Mesodermal cell (in vitro differentiated cells): ENCODE data around the gene MED27.

Experiments
- H3K27ac ChIP-seq: 2 replicates; pipeline ENCODE4 v1.7.0; 2013; ENCODE audit warnings: mild to moderate bottlenecking, low read depth, low read length, moderate library complexity; ENCODE audit not compliant: severe bottlenecking
- H3K36me3 ChIP-seq: 2 replicates; pipeline ENCODE4 v1.7.1; 2013; ENCODE audit warnings: mild to moderate bottlenecking, low read length, moderate library complexity; ENCODE audit not compliant: control insufficient read depth, insufficient read depth
- H3K4me1 ChIP-seq: one replicate; pipeline ENCODE4 v1.7.1; 2013; ENCODE audit warnings: mild to moderate bottlenecking, low read length; ENCODE audit not compliant: insufficient read depth, control insufficient read depth, poor library complexity, severe bottlenecking
- H3K4me3 ChIP-seq: 2 replicates; pipeline ENCODE4 v1.7.0; 2013; ENCODE audit warnings: low read length, control low read depth, mild to moderate bottlenecking; ENCODE audit not compliant: insufficient read depth, poor library complexity, severe bottlenecking; ENCODE audit errors: extremely low read depth
- H3K9me3 ChIP-seq: 2 replicates; pipeline ENCODE4 v1.7.1; 2013; ENCODE audit warnings: mild to moderate bottlenecking, low read length, moderate library complexity; ENCODE audit not compliant: control insufficient read depth
- WGBS, 2 experiments: methylation state at CpG; one replicate each; pipeline ENCODE4 v1.1.5; 2013; ENCODE audit warnings: missing lambda C conversion rate in 2 of 2; ENCODE audit not compliant: insufficient coverage in 2 of 2; 5-methylcytosine and 5-hydroxymethylcytosine counted together

MED27 gene

GRCh38 chr9:131946180-131946579, 133.5 kb downstream of the MED27 start:
- no peak overlapping the region for H3K4me3 ChIP-seq

GRCh38 chr9:131943351-131943841, 136.3 kb downstream of the MED27 start:
- no peaks in the 10 kb centered on the region for H3K9me3 ChIP-seq
- H3K4me3 ChIP-seq, result no peak overlapping the region
- WGBS, 2 experiments, result 89 to 94% methylated on average over 4 to 10 of the region's 12 CpGs

More at GRCh38 chr9:131946180-131946579, 133.5 kb downstream of the MED27 start:
- H3K27ac ChIP-seq, result no peak overlapping the region
- H3K9me3 ChIP-seq, result no peaks in the 10 kb centered on the region
- no peaks in the 10 kb centered on the region for H3K4me1 ChIP-seq
- 89 to 95% methylated on average over 2 of the region's 2 CpGs for WGBS, 2 experiments
- H3K36me3 ChIP-seq, result no peaks in the 10 kb centered on the region

GRCh38 chr9:131942146-131942720, 137.4 kb downstream of the MED27 start:
- Histone ChIP-seq H3K9me3 (no peaks in the 10 kb centered on the region), H3K4me3 (no peak overlapping the region), H3K4me1 (no peaks in the 10 kb centered on the region), H3K36me3 (peaks cover 18% of the 10 kb centered on the region), H3K27ac (no peak overlapping the region)
- 100% methylated on average over 1 of the region's 5 CpGs; no CpG with 5 or more reads in 1 of the 2 experiments for WGBS, 2 experiments

More at GRCh38 chr9:131943351-131943841, 136.3 kb downstream of the MED27 start:
- H3K27ac ChIP-seq, result no peak overlapping the region
- H3K36me3 ChIP-seq, result peaks cover 9% of the 10 kb centered on the region
- no peaks in the 10 kb centered on the region for H3K4me1 ChIP-seq

- Histone ChIP-seq H3K36me3 (peaks cover 27% of the 10 kb centered on the region), H3K9me3 (peaks cover 3% of the 10 kb centered on the region), H3K4me1 (no peaks in the 10 kb centered on the region), H3K27ac (no peak overlapping the region), H3K4me3 (no peak overlapping the region)
- 80 to 89% methylated on average over 1 to 2 of the region's 2 CpGs for whole genome bisulfite sequencing, 2 experiments
Observed at GRCh38 chr9:131937451-131937850, 142.2 kb downstream of the MED27 start.

- Histone ChIP-seq H3K4me1 (no peaks in the 10 kb centered on the region), H3K27ac (no peak overlapping the region), H3K9me3 (peaks cover 3% of the 10 kb centered on the region), H3K4me3 (no peak overlapping the region), H3K36me3 (peaks cover 27% of the 10 kb centered on the region)
- WGBS, 2 experiments, result 100% methylated on average over 1 of the region's 3 CpGs
Observed at GRCh38 chr9:131936929-131937328, 142.7 kb downstream of the MED27 start.

GRCh38 chr9:131934673-131935072, 145.0 kb downstream of the MED27 start:
- peaks cover 27% of the 10 kb centered on the region for H3K36me3 ChIP-seq
- no peaks in the 10 kb centered on the region for H3K4me1 ChIP-seq
- 80 to 93% methylated on average over 1 to 2 of the region's 3 CpGs for WGBS, 2 experiments
- H3K27ac ChIP-seq, result no peak overlapping the region
- peaks cover 3% of the 10 kb centered on the region for H3K9me3 ChIP-seq
- no peak overlapping the region for H3K4me3 ChIP-seq

GRCh38 chr9:131927091-131927490, 152.6 kb downstream of the MED27 start:
- no peaks in the 10 kb centered on the region for H3K36me3 ChIP-seq
- no peak overlapping the region for H3K4me3 ChIP-seq
- no peaks in the 10 kb centered on the region for H3K4me1 ChIP-seq
- no peaks in the 10 kb centered on the region for H3K9me3 ChIP-seq
- WGBS, 2 experiments, result 88% methylated on average over 1 of the region's 3 CpGs; no CpG with 5 or more reads in 1 of the 2 experiments
- H3K27ac ChIP-seq, result no peak overlapping the region

- Histone ChIP-seq H3K27ac (no peak overlapping the region), H3K4me3 (no peak overlapping the region), H3K4me1 (no peaks in the 10 kb centered on the region), H3K36me3 (no peaks in the 10 kb centered on the region), H3K9me3 (no peaks in the 10 kb centered on the region)
- WGBS, 2 experiments, result 71 to 88% methylated on average over 1 to 4 of the region's 6 CpGs
Observed at GRCh38 chr9:131926360-131926922, 153.2 kb downstream of the MED27 start.

- H3K4me1 ChIP-seq, result no peaks in the 10 kb centered on the region
- H3K4me3 ChIP-seq, result no peak overlapping the region
- 85 to 96% methylated on average over 4 to 5 of the region's 6 CpGs for WGBS, 2 experiments
- H3K9me3 ChIP-seq, result no peaks in the 10 kb centered on the region
- H3K27ac ChIP-seq, result no peak overlapping the region
- no peaks in the 10 kb centered on the region for H3K36me3 ChIP-seq
Observed at GRCh38 chr9:131925677-131926177, 153.9 kb downstream of the MED27 start.

GRCh38 chr9:131923766-131924165, 155.9 kb downstream of the MED27 start:
- WGBS, 2 experiments, result no CpG with 5 or more reads among the region's 4 CpGs
- Histone ChIP-seq H3K9me3 (no peaks in the 10 kb centered on the region), H3K4me1 (no peaks in the 10 kb centered on the region), H3K36me3 (no peaks in the 10 kb centered on the region), H3K27ac (no peak overlapping the region), H3K4me3 (no peak overlapping the region)

GRCh38 chr9:131923132-131923671, 156.5 kb downstream of the MED27 start:
- no peaks in the 10 kb centered on the region for H3K9me3 ChIP-seq
- WGBS, 2 experiments, result 92 to 98% methylated on average over 2 to 3 of the region's 3 CpGs
- no peaks in the 10 kb centered on the region for H3K36me3 ChIP-seq
- no peak overlapping the region for H3K27ac ChIP-seq
- H3K4me1 ChIP-seq, result no peaks in the 10 kb centered on the region
- H3K4me3 ChIP-seq, result no peak overlapping the region
